GM18508 (cell line): ENCODE data around the gene ADCY3.
A peak's percentile ranks its signal among the peaks of the same experiment; 100 is the strongest.

Experiments
- ATAC-seq: cut with Tn5 transposase; IDR thresholded peaks from one replicate; pipeline ENCODE4 v1.9.1; 2021; ENCODE audit warnings: moderate number of reproducible peaks; ENCODE audit not compliant: insufficient read depth, unreplicated experiment

The ADCY3 gene

DNA sequence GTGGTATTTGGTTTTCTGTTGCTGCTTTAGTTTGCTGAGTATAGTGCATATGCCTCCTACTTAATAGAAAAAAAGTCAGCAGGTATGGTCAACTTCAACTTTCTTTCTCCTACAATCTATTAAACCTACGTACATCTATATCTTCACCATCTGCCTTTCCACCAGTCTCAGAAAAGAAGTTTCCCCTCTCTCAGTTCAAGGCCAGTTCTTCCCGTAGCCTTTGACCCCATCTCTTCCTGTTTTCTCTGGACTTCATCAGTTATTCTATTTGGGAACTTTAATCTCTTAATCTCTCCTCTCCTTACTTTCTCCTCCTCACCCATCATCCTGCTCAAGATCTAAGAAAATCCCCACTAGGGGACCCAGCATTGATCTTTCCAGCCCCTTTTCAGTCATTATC lies 132.5 kb downstream of the ADCY3 start:
- ATAC-seq: no peak

DNA sequence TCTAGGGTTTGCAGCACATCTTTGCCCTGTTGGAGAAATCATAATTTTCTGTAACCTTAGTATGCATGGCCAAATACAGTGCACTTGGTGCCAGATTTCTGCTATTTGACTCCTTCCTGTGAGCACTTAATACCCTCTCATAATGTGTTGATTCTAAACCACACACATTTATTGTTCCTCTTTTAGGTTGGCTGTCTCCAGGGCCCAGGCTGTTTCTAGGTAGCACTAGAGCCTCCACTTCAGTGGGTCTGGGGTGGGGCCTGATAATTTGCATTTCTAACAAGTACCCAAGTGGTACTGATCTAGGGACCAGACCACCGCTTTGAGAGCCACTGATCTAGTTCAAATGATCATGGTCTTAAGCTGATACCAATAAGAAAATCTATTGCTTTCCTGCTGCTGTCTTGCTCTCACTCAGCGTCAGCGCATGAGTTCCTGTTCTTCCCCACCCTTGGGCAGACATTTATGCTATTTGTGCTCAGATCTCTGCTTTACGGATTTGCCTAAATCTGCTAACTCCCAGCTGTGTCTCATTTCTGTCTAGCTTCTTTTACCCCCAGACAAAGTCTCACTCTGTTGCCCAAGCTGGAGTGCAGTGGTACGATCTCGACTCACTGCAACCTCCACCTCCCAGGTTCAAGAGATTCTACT lies 134.2 kb downstream of the ADCY3 start:
- ATAC-seq: peak; percentile 73

- ATAC-seq: no peak
Measured at GRCh38 chr2:24783641-24784040, 136.4 kb downstream of the ADCY3 start.

GRCh38 chr2:24779116-24779515 lies 140.9 kb downstream of the ADCY3 start:
- ATAC-seq: no peak

DNA sequence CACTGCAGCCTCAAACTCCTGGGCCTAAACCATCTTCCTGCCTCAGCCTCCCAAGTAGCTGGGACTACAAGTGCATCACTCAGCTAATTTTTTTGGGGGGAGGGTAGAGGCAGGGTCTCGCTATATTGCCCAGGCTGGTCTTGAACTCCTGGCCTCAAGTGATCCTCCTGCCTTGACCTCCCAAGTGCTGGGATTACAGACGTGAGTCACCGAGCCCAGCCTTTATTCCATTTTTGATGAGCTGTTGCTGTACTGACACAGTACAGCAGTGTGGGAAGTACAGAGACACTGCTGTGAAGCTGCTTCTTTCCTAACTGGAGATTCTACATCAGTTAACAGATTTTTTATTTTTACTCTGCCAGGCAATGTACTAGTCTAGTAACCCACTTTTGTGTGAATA lies 145.7 kb downstream of the ADCY3 start:
- no peak for ATAC-seq

GRCh38 chr2:24771764-24772586 lies 148.1 kb downstream of the ADCY3 start:
- ATAC-seq: no peak

DNA sequence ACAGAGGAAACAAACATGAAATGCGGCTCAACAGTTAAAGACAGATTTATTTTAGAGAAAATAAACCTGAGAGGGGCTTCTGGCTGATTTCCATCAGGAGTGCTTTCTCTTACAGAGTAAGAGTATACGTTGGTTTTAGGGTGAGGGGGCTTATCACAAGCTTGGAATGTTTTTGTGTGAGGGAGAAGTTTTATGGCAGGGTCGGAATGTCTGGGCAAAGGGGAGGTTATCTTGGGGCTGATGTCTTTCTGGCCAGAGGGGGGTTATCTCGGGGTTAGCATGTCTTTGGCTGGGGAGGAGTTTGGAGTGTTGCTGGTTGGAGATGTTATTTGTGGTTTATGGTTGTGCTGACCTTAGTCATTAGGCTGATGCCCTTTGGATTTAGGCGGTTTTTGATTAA lies 149.0 kb downstream of the ADCY3 start:
- no peak for ATAC-seq
